ENCODE results near the gene HTR3E. TPM values are rescaled to one million over a fixed set of nuclear protein-coding genes. Genes with fewer than 3 reads are reported as not detected.

The HTR3E gene
- total RNA-seq, 2 experiments from 2014 or later, result not detected

GRCh38 chr3:184126006-184126405 is 29.1 kb downstream of the HTR3E start:
- Mint-ChIP-seq H3K4me1 (ENCODE audit: low read depth) (no peaks in the 10 kb centered on the region), H3K36me3 (ENCODE audit: low read depth) (no peaks in the 10 kb centered on the region), H3K27me3 (no peaks in the 10 kb centered on the region), H3K27ac (no peak overlapping the region), H3K4me3 (no peak overlapping the region), H3K9me3 (no peaks in the 10 kb centered on the region)
- no peak for ATAC-seq
- ChIA-PET POLR2A (no interaction called here), CTCF (interaction anchor here (1.7 kb wide), 1 partner anchor 19 kb away, joined by 4 read pairs; no protein-coding TSS in a partner anchor)
- intact Hi-C loops (cut with micrococcal nuclease), result no loop called here
- no peak for TF ChIP-seq CTCF (IDR thresholded peaks at IDR 0.05)
- DNase-seq, result no peak

- no peaks in the 10 kb centered on the region for H3K36me3 Mint-ChIP-seq (ENCODE audit: low read depth)
- TF ChIP-seq CTCF (IDR thresholded peaks at IDR 0.05), result peak; percentile 24
- ChIA-PET CTCF (interaction anchor here (1.1 kb wide), 1 partner anchor 20 kb away, joined by 5 read pairs; no protein-coding TSS in a partner anchor), POLR2A (no interaction called here)
- H3K9me3 Mint-ChIP-seq, result no peaks in the 10 kb centered on the region
- peaks cover 7% of the 10 kb centered on the region for H3K4me1 Mint-ChIP-seq (ENCODE audit: low read depth)
- H3K27me3 Mint-ChIP-seq, result no peaks in the 10 kb centered on the region
- intact Hi-C loops (cut with micrococcal nuclease), result no loop called here
- DNase-seq, result peak; percentile 43
- H3K4me3 Mint-ChIP-seq, result no peak overlapping the region
- ATAC-seq, result peak; percentile 67
- no peak overlapping the region for H3K27ac Mint-ChIP-seq
Observed at GRCh38 chr3:184129012-184129411, 32.1 kb downstream of the HTR3E start.

GRCh38 chr3:184132945-184133344 is 36.1 kb downstream of the HTR3E start:
- DNase-seq (no peak), ATAC-seq (no peak)
- Mint-ChIP-seq H3K4me1 (ENCODE audit: low read depth) (peaks cover 27% of the 10 kb centered on the region), H3K27me3 (no peaks in the 10 kb centered on the region), H3K27ac (no peak overlapping the region), H3K4me3 (no peak overlapping the region), H3K9me3 (no peaks in the 10 kb centered on the region), H3K36me3 (ENCODE audit: low read depth) (peaks cover 15% of the 10 kb centered on the region)
- ChIA-PET POLR2A (interaction anchor here (0.6 to 3.6 kb wide), 3 partner anchors 12 to 117 kb away, joined by 3 to 40 read pairs (median 5); no protein-coding TSS in a partner anchor), CTCF (interaction anchor here (1.1 to 1.8 kb wide), 3 partner anchors 12 to 237 kb away, joined by 3 to 6 read pairs (median 5); no protein-coding TSS in a partner anchor)
- TF ChIP-seq CTCF (IDR thresholded peaks at IDR 0.05), result no peak
- intact Hi-C loops (cut with micrococcal nuclease), result loop anchor here (10.0 kb wide), 1 partner anchor 238 kb away; no protein-coding TSS in a partner anchor

- Mint-ChIP-seq H3K4me1 (ENCODE audit: low read depth) (peaks cover 28% of the 10 kb centered on the region), H3K9me3 (no peaks in the 10 kb centered on the region), H3K27me3 (no peaks in the 10 kb centered on the region), H3K27ac (peak overlapping the region; percentile 91), H3K36me3 (ENCODE audit: low read depth) (peaks cover 17% of the 10 kb centered on the region), H3K4me3 (peak overlapping the region; percentile 88)
- intact Hi-C loops (cut with micrococcal nuclease), result loop anchor here (2.0 to 10.0 kb wide), 2 partner anchors 115 to 239 kb away; partner anchors contain the start of genes ALG3 and EEF1AKMT4
- POLR2A ChIA-PET, result interaction anchor here (0.7 to 3.6 kb wide), 5 partner anchors 11 to 435 kb away, joined by 3 to 40 read pairs (median 3); no protein-coding TSS in a partner anchor
- CTCF ChIA-PET, result interaction anchor here (0.8 to 1.8 kb wide), 10 partner anchors 10 to 249 kb away, joined by 3 to 6 read pairs (median 4); partner anchors contain the start of genes ABCC5, AP2M1 and PARL
- DNase-seq (peak; percentile 70), ATAC-seq (peak; percentile 36)
- TF ChIP-seq CTCF (IDR thresholded peaks at IDR 0.05), result no peak
Observed at GRCh38 chr3:184133840-184134745, 37.2 kb downstream of the HTR3E start.

Measured in activated CD8-positive, alpha-beta T cell treated with anti-CD3 and anti-CD28 coated beads for 36 hours (primary cell).